GM18508 (cell line): ENCODE results near the gene TEX53.
A peak's percentile ranks its signal among the peaks of the same experiment; 100 is the strongest.

ENCODE experiments used
- ATAC-seq: cut with Tn5 transposase; IDR thresholded peaks from one replicate; pipeline ENCODE4 v1.9.1; 2021; ENCODE audit warnings: moderate number of reproducible peaks; ENCODE audit not compliant: insufficient read depth, unreplicated experiment

TEX53 gene

DNA sequence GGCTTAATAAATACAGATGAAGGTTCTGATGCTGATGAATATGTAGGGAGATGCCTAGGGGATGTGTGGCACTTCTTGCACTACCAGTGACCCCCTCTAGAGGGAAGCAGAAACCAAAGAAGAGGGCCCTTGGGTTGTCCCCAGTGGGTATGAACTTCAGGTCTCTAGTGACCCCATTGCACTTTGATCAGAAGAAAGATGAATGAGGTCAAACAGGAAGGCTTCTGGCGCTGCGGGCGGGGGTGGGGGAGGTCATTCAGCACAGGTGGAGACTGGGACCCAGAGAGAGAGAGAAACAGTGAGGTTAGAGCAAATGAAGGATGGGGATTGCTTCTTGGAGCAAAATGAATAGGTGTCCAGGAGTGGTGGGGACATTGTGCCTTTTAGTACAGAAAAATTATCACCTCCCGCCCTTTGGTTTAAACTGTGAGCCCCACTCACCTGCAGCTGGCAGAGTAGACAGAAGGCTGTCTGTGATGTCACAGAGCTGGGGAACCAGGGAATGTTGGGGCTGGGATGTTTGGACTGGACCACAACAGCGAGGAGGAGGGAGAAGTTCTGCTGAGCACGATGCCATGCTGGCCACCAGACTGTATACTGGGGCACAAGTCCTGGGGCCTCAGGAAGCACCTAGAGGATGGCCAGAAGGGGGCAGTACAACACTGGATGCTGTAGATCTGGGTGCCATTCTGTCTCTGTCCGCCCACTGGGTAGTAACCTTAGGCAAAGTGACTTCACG, 24.2 kb upstream of the TEX53 start, which contains the start of gene TEX48:
Gene TEX48 (minus strand): TSS at position 599 of the 739 bp plus-strand sequence. CDS start 10,469 bp downstream, outside the sequence.
- peak; percentile 51 for ATAC-seq

GRCh38 chr9:114680259-114681001, 22.8 kb upstream of the TEX53 start:
- ATAC-seq, result no peak

DNA sequence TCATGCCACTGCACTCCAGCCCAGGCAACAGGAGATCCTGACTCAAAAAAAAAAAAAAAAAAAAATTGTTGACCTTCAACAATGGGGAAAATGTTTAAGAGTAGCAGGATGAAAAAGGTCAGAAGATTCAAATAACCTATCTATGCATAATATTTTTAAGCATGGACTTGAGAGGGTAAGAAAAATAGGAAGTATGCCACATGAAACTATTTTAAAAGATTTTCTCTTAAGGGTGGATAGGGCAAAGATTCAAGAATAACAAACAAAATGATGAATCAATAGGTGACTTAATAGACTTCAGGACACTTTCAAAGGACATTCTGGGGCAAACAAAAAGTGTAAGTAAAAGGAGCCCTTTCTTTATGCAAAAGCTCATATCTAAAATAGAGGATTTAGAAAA, 21.2 kb upstream of the TEX53 start:
- ATAC-seq, result no peak

DNA sequence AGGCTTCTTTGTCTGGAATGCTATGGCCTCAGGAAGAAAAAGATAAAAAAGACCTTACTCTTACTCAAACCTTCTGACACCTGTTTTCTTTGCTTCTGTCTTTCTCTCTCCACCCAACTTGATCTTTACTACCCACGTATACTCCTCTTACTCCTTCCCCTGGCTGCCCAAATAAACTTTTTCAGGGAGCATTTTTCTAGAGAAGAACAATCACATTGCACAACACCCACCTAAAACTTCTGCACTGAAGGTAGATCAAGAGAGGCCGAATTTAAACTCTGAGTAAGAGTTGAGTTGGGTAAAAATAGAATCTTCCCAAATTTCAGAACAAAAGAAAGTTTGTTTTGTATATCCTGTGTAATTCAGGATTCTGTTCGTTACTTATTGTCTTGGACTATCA, 20.5 kb upstream of the TEX53 start:
- no peak for ATAC-seq

GRCh38 chr9:114677418-114677817, 19.8 kb upstream of the TEX53 start:
- no peak for ATAC-seq

GRCh38 chr9:114676901-114677300, 19.3 kb upstream of the TEX53 start:
- ATAC-seq, result no peak

DNA sequence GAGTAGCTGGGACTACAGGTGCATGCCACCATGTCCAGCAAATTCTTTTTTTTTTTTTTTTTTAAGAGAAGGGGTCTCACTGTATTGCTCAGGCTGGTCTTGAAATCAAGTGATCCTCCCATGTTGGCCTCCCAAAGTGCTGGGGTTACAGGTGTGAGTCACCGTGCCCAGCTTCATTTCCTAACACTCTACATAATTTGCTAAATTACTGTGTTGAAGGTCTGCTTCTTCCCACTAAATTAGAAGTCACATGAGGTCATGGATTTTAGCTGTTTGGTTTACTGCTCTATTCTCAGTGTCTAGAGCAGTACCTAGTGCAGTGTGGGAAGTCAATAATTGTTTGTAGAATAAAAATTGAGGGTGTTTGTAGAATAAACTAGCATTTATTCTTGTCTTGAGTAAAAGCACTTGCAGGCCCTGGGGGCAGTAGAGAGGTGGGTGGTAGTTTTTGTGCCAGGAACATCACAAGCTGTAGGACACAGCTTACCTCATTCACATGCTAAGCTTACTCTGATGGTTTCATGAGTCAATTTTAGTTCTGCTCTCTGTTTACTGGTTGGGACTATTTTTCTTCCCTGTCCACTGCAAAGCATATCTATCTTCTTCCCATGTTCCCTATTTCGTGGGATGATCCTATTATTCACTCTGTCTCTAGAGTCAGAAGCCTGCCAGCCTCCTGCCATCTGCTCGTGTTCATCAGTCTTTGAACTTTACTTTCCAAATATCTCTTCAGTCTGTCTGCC, 17.4 kb upstream of the TEX53 start:
- ATAC-seq, result no peak

DNA sequence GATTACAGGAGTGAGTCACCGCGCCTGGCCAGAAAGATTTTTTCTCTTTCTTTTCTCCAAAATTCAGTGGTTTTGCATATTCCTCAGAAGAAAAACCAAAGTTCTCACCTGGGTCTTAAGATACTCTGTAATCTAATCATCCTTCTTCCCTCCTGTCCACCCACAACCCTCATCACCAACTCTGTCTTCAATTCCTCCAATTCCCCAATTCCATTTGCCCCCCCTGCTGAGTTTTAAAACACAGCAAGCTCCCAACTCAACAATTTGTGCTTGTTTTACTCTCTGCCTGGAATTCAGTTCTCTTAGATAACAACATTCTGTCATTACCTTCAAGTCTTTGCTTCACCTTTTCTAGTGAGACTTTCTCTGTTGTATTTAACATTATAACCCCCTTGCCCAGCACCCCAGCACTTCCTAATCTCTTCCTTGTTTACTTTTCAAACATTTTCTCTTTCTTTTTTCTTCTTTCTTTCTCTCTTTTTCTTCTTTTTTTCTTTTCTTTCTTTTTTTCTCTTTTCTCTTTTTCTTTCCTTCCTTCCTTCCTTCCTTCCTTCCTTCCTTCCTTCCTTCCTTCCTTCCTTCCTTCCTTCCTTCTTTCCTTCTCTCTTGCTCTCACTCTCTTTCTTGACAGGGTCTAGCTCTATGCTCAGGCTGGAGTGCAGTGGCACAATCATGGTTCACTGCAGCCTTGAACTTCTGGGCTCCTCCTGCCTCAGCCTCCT, 16.6 kb upstream of the TEX53 start:
- no peak for ATAC-seq

GRCh38 chr9:114671605-114672004, 14.0 kb upstream of the TEX53 start:
- ATAC-seq, result no peak

GRCh38 chr9:114669961-114670360, 12.4 kb upstream of the TEX53 start:
- no peak for ATAC-seq

- ATAC-seq, result no peak
These were observed 10.5 kb upstream of the TEX53 start for GRCh38 chr9:114668146-114668545.

DNA sequence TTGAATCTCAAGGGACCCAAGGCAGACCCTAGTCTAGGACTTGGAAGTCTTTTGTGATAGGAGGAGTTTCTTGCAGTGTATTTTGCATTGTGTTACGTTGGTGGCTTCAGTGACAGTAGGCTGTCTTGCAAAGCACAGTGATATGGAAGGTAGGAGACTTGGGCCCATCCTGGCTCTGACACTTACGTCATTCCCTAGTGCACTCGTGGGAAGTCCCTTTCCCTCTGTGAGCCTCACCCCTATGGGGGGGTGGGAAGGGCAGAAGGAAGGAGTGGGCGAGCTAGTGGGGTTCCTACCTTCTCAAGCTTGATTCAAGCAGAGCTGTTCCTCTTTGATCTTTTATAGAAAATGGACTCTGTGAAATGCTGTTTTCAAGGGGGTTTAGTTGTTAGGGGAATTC, 9.2 kb upstream of the TEX53 start:
- ATAC-seq, result no peak

GRCh38 chr9:114666401-114666800, 8.8 kb upstream of the TEX53 start:
- no peak for ATAC-seq

DNA sequence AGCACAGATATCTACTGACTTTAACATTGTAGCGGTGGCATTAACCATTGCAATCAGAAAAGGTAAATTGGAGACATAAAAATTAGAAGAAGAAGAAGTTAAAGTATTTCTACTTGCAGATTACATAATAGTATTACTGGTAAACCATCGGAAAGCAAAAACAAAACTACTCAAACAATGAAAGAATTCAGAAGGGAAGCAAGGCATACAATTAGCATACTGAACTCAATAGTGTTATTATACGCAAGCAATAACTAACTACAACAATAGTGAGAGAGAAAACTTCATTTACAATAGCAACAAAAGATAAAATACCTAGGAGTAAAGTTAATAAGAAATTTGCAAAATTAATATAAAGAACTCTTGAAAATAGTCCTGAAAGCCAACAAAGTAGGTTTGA, 6.6 kb upstream of the TEX53 start:
- no peak for ATAC-seq

DNA sequence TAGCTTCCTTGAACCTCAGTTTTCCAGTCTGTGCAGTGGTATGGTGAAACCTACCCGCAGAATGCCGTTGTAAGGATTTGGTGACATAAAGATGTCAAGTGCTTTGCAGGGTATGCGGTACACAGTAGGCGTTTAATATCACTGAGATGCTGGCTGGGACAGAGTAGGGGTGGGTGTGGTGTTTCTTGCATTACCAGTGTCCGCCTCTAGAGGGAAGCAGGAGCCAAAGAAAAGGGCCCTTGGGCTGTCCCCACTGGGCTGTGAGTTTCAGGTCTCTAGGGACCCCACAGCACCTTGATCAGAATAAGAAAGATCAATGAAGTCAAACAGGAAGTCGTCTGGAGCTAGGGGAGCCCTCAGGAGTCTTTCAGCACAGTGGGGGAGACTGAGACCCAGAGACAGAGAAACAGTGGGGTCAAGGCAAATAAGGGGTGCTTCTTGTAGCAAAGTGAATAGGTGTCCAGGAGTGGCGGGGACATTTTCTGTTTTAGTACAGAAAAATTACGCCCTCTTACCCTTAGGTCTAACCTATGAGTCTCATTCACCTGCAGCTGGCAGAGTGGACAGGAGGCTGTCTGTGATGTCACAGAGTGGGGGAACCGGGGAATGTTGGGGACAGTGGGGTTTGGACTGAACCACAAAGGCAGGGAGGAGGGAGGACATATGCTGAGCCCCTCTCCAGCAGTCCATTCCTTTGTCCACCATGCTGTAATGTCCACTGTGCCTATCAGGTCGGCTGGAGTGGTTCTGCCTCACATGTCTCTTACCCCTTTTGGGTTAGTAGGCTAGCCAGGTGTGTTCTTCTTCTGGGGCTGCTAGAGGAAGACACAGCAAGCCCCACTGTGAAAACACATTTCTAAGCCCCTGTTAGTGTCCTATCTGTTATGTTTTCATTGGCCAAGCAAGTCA, 4.7 kb upstream of the TEX53 start:
- peak; percentile 26 for ATAC-seq

GRCh38 chr9:114656301-114656700, 1.3 kb downstream of the TEX53 start:
- no peak for ATAC-seq

DNA sequence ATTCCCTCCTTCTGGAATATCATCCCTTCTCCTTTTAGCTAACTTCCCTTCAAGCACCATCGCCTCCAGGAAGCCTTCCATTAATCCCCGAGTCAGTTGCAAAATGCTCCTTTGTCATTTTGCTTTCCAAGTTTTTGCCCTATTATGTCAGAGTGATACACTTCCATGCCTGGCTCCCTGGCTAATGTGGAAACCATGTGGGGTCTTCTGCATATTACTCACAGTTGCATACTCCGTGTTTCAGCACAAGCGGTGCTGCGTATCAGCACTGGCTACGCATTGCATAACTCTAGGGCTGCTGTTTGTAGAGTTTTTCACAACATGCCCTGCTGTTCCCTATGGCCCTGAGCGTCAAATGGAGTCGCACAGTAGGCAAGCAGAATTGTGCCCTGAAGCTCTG, 1.9 kb downstream of the TEX53 start:
- no peak for ATAC-seq

- no peak for ATAC-seq
These were observed 3.9 kb downstream of the TEX53 start for GRCh38 chr9:114653556-114654159.
